Stimulated activated CD8-positive, alpha-beta memory T cell treated with anti-CD3 and anti-CD28 coated beads, Interleukin-15, amount 100 ng/mL, for 1 hour (primary cell): Measurements from ENCODE around the gene FSD1.
"Not testable (repeated sequence)": the region's sequence is repeated elsewhere in the genome, so short reads cannot be mapped to it uniquely, and the experiment has no call there.

Experiments used
- DNase-seq: peaks from one replicate; pipeline ENCODE4 v3.0.0-alpha.2; 2020; ENCODE audit warnings: low read depth

Gene FSD1

GRCh38 chr19:4304538-4305256 lies at the start of gene FSD1:
FSD1 (plus strand) TSS chr19:4304598; CDS start chr19:4304747, 149 bp downstream.
- peak; percentile 34 for DNase-seq

- DNase-seq, result no peak
Observed at GRCh38 chr19:4256563-4256962, 47.8 kb upstream of the FSD1 start.

GRCh38 chr19:4257025-4257424 lies 47.4 kb upstream of the FSD1 start:
- DNase-seq, result no peak

GRCh38 chr19:4258181-4258580 lies 46.2 kb upstream of the FSD1 start:
- no peak for DNase-seq

GRCh38 chr19:4260613-4261191 lies 43.7 kb upstream of the FSD1 start:
- DNase-seq, result no peak

GRCh38 chr19:4264812-4265211 lies 39.6 kb upstream of the FSD1 start:
- DNase-seq, result no peak

- no peak for DNase-seq
Observed at GRCh38 chr19:4266253-4267000, 38.0 kb upstream of the FSD1 start.

- DNase-seq, result peak; percentile 42
Observed at GRCh38 chr19:4267101-4267900, 37.1 kb upstream of the FSD1 start.

GRCh38 chr19:4267901-4268815 lies 36.2 kb upstream of the FSD1 start:
- no peak for DNase-seq

- no peak for DNase-seq
Observed at GRCh38 chr19:4268816-4269430, 35.5 kb upstream of the FSD1 start.

- DNase-seq, result no peak
Observed at GRCh38 chr19:4272894-4273293, 31.5 kb upstream of the FSD1 start.

GRCh38 chr19:4274321-4274686 lies 30.1 kb upstream of the FSD1 start:
- not testable (repeated sequence) for DNase-seq

GRCh38 chr19:4277191-4277696 lies 27.2 kb upstream of the FSD1 start:
- no peak for DNase-seq

GRCh38 chr19:4278010-4278409 lies 26.4 kb upstream of the FSD1 start:
- DNase-seq, result no peak

GRCh38 chr19:4278419-4279266 lies 25.8 kb upstream of the FSD1 start, which contains the start of gene SHD:
SHD (plus strand) TSS chr19:4279266; CDS start chr19:4280064, 798 bp downstream.
- no peak for DNase-seq

- DNase-seq, result no peak
Observed at GRCh38 chr19:4279267-4279529, 25.2 kb upstream of the FSD1 start.

- DNase-seq, result no peak
Observed at GRCh38 chr19:4279530-4280422, 24.6 kb upstream of the FSD1 start.

GRCh38 chr19:4284176-4284958 lies 20.0 kb upstream of the FSD1 start:
- no peak for DNase-seq
